H9 (cell line): ENCODE measurements around the gene TRIO. TPM values are rescaled to one million over a fixed set of nuclear protein-coding genes. Genes with fewer than 3 reads are reported as not detected.

Experiments used
- DNase-seq: peaks from one replicate; pipeline ENCODE4 v3.0.0-alpha.2; 2017
- H2AFZ ChIP-seq: one replicate; pipeline ENCODE4 v1.6.1; 2013; ENCODE audit warnings: mild to moderate bottlenecking, low read length, control low read depth, moderate library complexity
- H2AK5ac ChIP-seq: 2 replicates; pipeline ENCODE4 v1.6.1; 2013; ENCODE audit warnings: low read length, control low read depth, mixed read lengths; ENCODE audit not compliant: insufficient read length
- H2BK120ac ChIP-seq: one replicate; pipeline ENCODE4 v1.6.1; 2013; ENCODE audit warnings: low read depth, mild to moderate bottlenecking, low read length, control low read depth, inconsistent platforms; ENCODE audit not compliant: poor library complexity, severe bottlenecking
- H2BK12ac ChIP-seq: 2 replicates; pipeline ENCODE4 v1.6.1; 2013; ENCODE audit warnings: low read length, control low read depth, mixed read lengths, low read depth; ENCODE audit not compliant: insufficient read length
- H2BK15ac ChIP-seq: 2 replicates; pipeline ENCODE4 v1.6.1; 2013; ENCODE audit warnings: low read depth, low read length, control low read depth
- H2BK20ac ChIP-seq: one replicate; pipeline ENCODE4 v1.6.1; 2013; ENCODE audit warnings: low read depth, mild to moderate bottlenecking, low read length, control low read depth, inconsistent platforms; ENCODE audit not compliant: poor library complexity, severe bottlenecking
- H2BK5ac ChIP-seq: 2 replicates; pipeline ENCODE4 v1.6.1; 2013; ENCODE audit warnings: low read length, control low read depth, mixed read lengths; ENCODE audit not compliant: insufficient read length
- H3K14ac ChIP-seq: 2 replicates; pipeline ENCODE4 v1.6.1; 2013; ENCODE audit warnings: low read length, control low read depth; ENCODE audit not compliant: insufficient read depth
- H3K18ac ChIP-seq: 2 replicates; pipeline ENCODE4 v1.6.1; 2013; ENCODE audit warnings: low read depth, mild to moderate bottlenecking, mixed read lengths, low read length, control low read depth; ENCODE audit not compliant: insufficient read length
- H3K23ac ChIP-seq: 2 replicates; pipeline ENCODE4 v1.6.1; 2013; ENCODE audit warnings: low read length, control low read depth, mixed read lengths, low read depth; ENCODE audit not compliant: insufficient read length
- H3K23me2 ChIP-seq: 2 replicates; pipeline ENCODE4 v1.6.1; 2013; ENCODE audit warnings: low read depth, mild to moderate bottlenecking, mixed read lengths, low read length, control low read depth; ENCODE audit not compliant: insufficient read length, poor library complexity, severe bottlenecking
- H3K27ac ChIP-seq: 2 replicates; pipeline ENCODE4 v1.5.1; 2013; ENCODE audit warnings: low read length, control low read depth, mixed read lengths, low read depth; ENCODE audit not compliant: insufficient read length
- H3K27me3 ChIP-seq: 2 replicates; pipeline ENCODE4 v1.6.1; 2013; ENCODE audit warnings: low read length, control low read depth, inconsistent platforms; ENCODE audit not compliant: insufficient read depth
- H3K4ac ChIP-seq: 2 replicates; pipeline ENCODE4 v1.6.1; 2013; ENCODE audit warnings: low read depth, mild to moderate bottlenecking, control low read depth, inconsistent platforms, low read length, moderate library complexity
- H3K4me1 ChIP-seq: 2 replicates; pipeline ENCODE4 v1.6.1; 2013; ENCODE audit warnings: low read length, control low read depth, inconsistent platforms; ENCODE audit not compliant: insufficient read depth
- H3K4me2 ChIP-seq: 2 replicates; pipeline ENCODE4 v1.6.1; 2013; ENCODE audit warnings: low read length, control low read depth, mixed read lengths; ENCODE audit not compliant: insufficient read length, insufficient read depth
- H3K56ac ChIP-seq: 2 replicates; pipeline ENCODE4 v1.6.1; 2013; ENCODE audit warnings: low read depth, mild to moderate bottlenecking, mixed read lengths, low read length, control low read depth; ENCODE audit not compliant: insufficient read length
- H3K79me1 ChIP-seq: 2 replicates; pipeline ENCODE4 v1.6.1; 2013; ENCODE audit warnings: low read depth, mild to moderate bottlenecking, moderate library complexity, low read length, control low read depth, inconsistent platforms; ENCODE audit not compliant: insufficient read depth, poor library complexity, severe bottlenecking
- H3K79me2 ChIP-seq: 2 replicates; pipeline ENCODE4 v1.6.1; 2013; ENCODE audit warnings: low read length, control low read depth, inconsistent platforms; ENCODE audit not compliant: insufficient read depth
- H3K9ac ChIP-seq: 2 replicates; pipeline ENCODE4 v1.6.1; 2013; ENCODE audit warnings: low read length, control low read depth, mixed read lengths; ENCODE audit not compliant: insufficient read length; ENCODE audit errors: extremely low read depth
- H3K9me3 ChIP-seq: one replicate; pipeline ENCODE4 v1.6.1; 2013; ENCODE audit warnings: low read depth, low read length, inconsistent platforms; ENCODE audit not compliant: control insufficient read depth
- H3T11ph ChIP-seq: one replicate; pipeline ENCODE4 v1.6.1; 2013; ENCODE audit warnings: mild to moderate bottlenecking, low read length, control low read depth, inconsistent platforms
- H4K20me1 ChIP-seq: one replicate; pipeline ENCODE4 v1.6.1; 2013; ENCODE audit not compliant: control insufficient read depth, insufficient read length, insufficient read depth
- H4K5ac ChIP-seq: 2 replicates; pipeline ENCODE4 v1.6.1; 2013; ENCODE audit warnings: low read depth, mild to moderate bottlenecking, mixed read lengths, low read length, control low read depth; ENCODE audit not compliant: insufficient read length
- H4K8ac ChIP-seq: replicated peaks from 2 replicates; pipeline ENCODE4 v1.6.1; 2013; ENCODE audit warnings: low read length, control low read depth, mixed read lengths, low read depth; ENCODE audit not compliant: insufficient read length
- H4K91ac ChIP-seq: 2 replicates; pipeline ENCODE4 v1.6.1; 2013; ENCODE audit warnings: low read depth, mild to moderate bottlenecking, moderate library complexity, mixed read lengths, low read length, control low read depth; ENCODE audit not compliant: insufficient read length
- H3K27ac Mint-ChIP-seq, 3 experiments: 2 replicates in 2 of 3; 3 replicates in 1 of 3; pipeline ENCODE4 v1.8.0; 2020 to 2021; ENCODE audit warnings: mixed read lengths in 3 of 3, mild to moderate bottlenecking in 1 of 3, moderate library complexity in 1 of 3
- H3K27me3 Mint-ChIP-seq: 2 replicates; pipeline ENCODE4 v1.8.0; 2021; ENCODE audit warnings: low read depth, mild to moderate bottlenecking, moderate library complexity, mixed read lengths
- H3K36me3 Mint-ChIP-seq, 3 experiments: 2 replicates in 2 of 3; 3 replicates in 1 of 3; pipeline ENCODE4 v1.8.0; 2020 to 2021; ENCODE audit warnings: low read depth in 3 of 3, mixed read lengths in 3 of 3; ENCODE audit not compliant: insufficient read depth in 1 of 3
- H3K4me1 Mint-ChIP-seq, 2 experiments: 2 replicates each; pipeline ENCODE4 v1.8.0; 2020; ENCODE audit warnings: mixed read lengths in 2 of 2
- H3K4me3 Mint-ChIP-seq, 2 experiments: 2 replicates in 1 of 2; 3 replicates in 1 of 2; pipeline ENCODE4 v1.8.0; 2020 to 2021; ENCODE audit warnings: mild to moderate bottlenecking in 2 of 2, mixed read lengths in 2 of 2, moderate library complexity in 1 of 2
- H3K9me3 Mint-ChIP-seq, 2 experiments: 2 replicates in 1 of 2; 3 replicates in 1 of 2; pipeline ENCODE4 v1.8.0; 2020; ENCODE audit warnings: mild to moderate bottlenecking in 2 of 2, mixed read lengths in 2 of 2, moderate library complexity in 1 of 2
- CTCF ChIP-seq: fragments of 200-600 bp; sonication (generic); conservative IDR thresholded peaks from 3 replicates; pipeline ENCODE4 v1.8.0; 2021; ENCODE audit warnings: antibody characterized with exemption, mild to moderate bottlenecking
- WGBS: extraction: QIAGEN DNeasy Blood & Tissue Kit; methylation state at CpG from one replicate; pipeline ENCODE4 v1.1.7; 2013; ENCODE audit warnings: missing lambda C conversion rate, low lambda C conversion rate, mixed read lengths; ENCODE audit not compliant: insufficient read length; ENCODE audit errors: extremely low coverage; 5-methylcytosine and 5-hydroxymethylcytosine counted together
- total RNA-seq: library from RNA; stranded (reverse); gene quantifications from 2 replicates; pipeline ENCODE4 v1.2.1, GENCODE V29; 2021

Gene TRIO
- total RNA-seq, 1 experiment from 2014 or later, result 87.8 TPM

GRCh38 chr5:14325369-14325768, 182.2 kb downstream of the TRIO start:
- Histone ChIP-seq H3K27me3 (no peaks in the 10 kb centered on the region), H2AK5ac (no peak overlapping the region), H3K79me1 (no peaks in the 10 kb centered on the region), H3K4me1 (peaks cover 2% of the 10 kb centered on the region; the same call in 1 of the 2 replicates), H2BK15ac (no peak overlapping the region), H3K4me2 (no peak overlapping the region), H2AFZ (no peak overlapping the region), H3K14ac (no peak overlapping the region), H3K4ac (no peak overlapping the region), H4K8ac (no peak overlapping the region), H2BK12ac (no peak overlapping the region), H2BK20ac (no peak overlapping the region), H3T11ph (no peak overlapping the region), H3K23me2 (no peaks in the 10 kb centered on the region), H3K79me2 (no peaks in the 10 kb centered on the region), H2BK5ac (no peak overlapping the region), H3K56ac (no peak overlapping the region), H4K91ac (no peak overlapping the region), H3K9ac (no peak overlapping the region), H4K20me1 (no peaks in the 10 kb centered on the region), H2BK120ac (no peak overlapping the region), H3K9me3 (no peaks in the 10 kb centered on the region), H3K27ac (no peak overlapping the region), H4K5ac (no peak overlapping the region), H3K18ac (no peak overlapping the region), H3K23ac (no peak overlapping the region)
- peaks cover 22 to 28% (median 25%) of the 10 kb centered on the region in 3 experiments for H3K36me3 Mint-ChIP-seq
- peaks cover 15 to 21% of the 10 kb centered on the region in 2 experiments for H3K4me1 Mint-ChIP-seq
- TF ChIP-seq CTCF, result no peak
- no peaks in the 10 kb centered on the region for H3K27me3 Mint-ChIP-seq
- H3K9me3 Mint-ChIP-seq, result peaks cover 7 to 8% of the 10 kb centered on the region in 2 experiments
- H3K27ac Mint-ChIP-seq, result peak overlapping the region; percentile 56 to 76 (median 64); a peak in 4 of 7 replicates
- no CpG with 5 or more reads among the region's 7 CpGs for WGBS
- no peak for DNase-seq
- no peak overlapping the region for H3K4me3 Mint-ChIP-seq
